Loucy (cell line): ENCODE data around the gene SF3B3.

Source experiments
- H2AFZ ChIP-seq: fragments of 200-600 bp; sonication (generic); 2 replicates; pipeline ENCODE4 v1.6.0; 2016; ENCODE audit warnings: antibody characterized with exemption, mild to moderate bottlenecking, low read length, moderate library complexity
- H3F3A ChIP-seq: fragments of 200-600 bp; 2 replicates; pipeline ENCODE4 v1.6.0; 2016; ENCODE audit warnings: antibody characterized with exemption, low read depth, mild to moderate bottlenecking
- H3K27me3 ChIP-seq: fragments of 200-600 bp; sonication (generic); 2 replicates; pipeline ENCODE4 v1.6.1; 2014; ENCODE audit warnings: low read length, mild to moderate bottlenecking; ENCODE audit not compliant: insufficient read depth, poor library complexity, severe bottlenecking
- H3K36me3 ChIP-seq: fragments of 200-600 bp; sonication (generic); 2 replicates; pipeline ENCODE4 v1.6.1; 2016; ENCODE audit warnings: low read length; ENCODE audit not compliant: insufficient read depth
- H3K4me1 ChIP-seq: fragments of 200-600 bp; sonication (generic); 2 replicates; pipeline ENCODE4 v1.5.1; 2014; ENCODE audit warnings: low read length, mild to moderate bottlenecking; ENCODE audit not compliant: insufficient read depth, poor library complexity, severe bottlenecking
- H3K4me2 ChIP-seq: fragments of 200-600 bp; sonication (generic); 2 replicates; pipeline ENCODE4 v1.6.0; 2014; ENCODE audit warnings: antibody characterized with exemption, low read length, low read depth, mild to moderate bottlenecking; ENCODE audit not compliant: poor library complexity, severe bottlenecking
- H3K4me3 ChIP-seq: fragments of 200-600 bp; sonication (generic); 2 replicates; pipeline ENCODE4 v1.5.1; 2014; ENCODE audit warnings: low read length, mild to moderate bottlenecking, mixed read lengths; ENCODE audit not compliant: poor library complexity, severe bottlenecking
- H3K79me2 ChIP-seq: fragments of 200-600 bp; sonication (generic); 2 replicates; pipeline ENCODE4 v1.6.1; 2014; ENCODE audit warnings: low read length; ENCODE audit not compliant: insufficient read depth
- H3K9ac ChIP-seq: fragments of 200-600 bp; sonication (generic); 2 replicates; pipeline ENCODE4 v1.6.0; 2014; ENCODE audit warnings: mild to moderate bottlenecking, low read depth, low read length, moderate library complexity; ENCODE audit not compliant: poor library complexity, severe bottlenecking
- H3K9me2 ChIP-seq: fragments of 200-600 bp; sonication (generic); replicated peaks from 2 replicates; pipeline ENCODE4 v1.6.1; 2016; ENCODE audit warnings: low read depth, low read length, mixed read lengths
- H3K9me3 ChIP-seq: fragments of 200-600 bp; sonication (generic); 2 replicates; pipeline ENCODE4 v1.6.1; 2014; ENCODE audit warnings: mild to moderate bottlenecking, antibody characterized with exemption, low read length, low read depth; ENCODE audit not compliant: insufficient read depth
- H4K20me1 ChIP-seq: fragments of 200-600 bp; sonication (generic); 2 replicates; pipeline ENCODE4 v1.6.0; 2014; ENCODE audit warnings: antibody characterized with exemption, low read length, mild to moderate bottlenecking; ENCODE audit not compliant: insufficient read depth, poor library complexity, severe bottlenecking
- EZH2phosphoT487 ChIP-seq: fragments of 200-600 bp; IDR thresholded peaks from 2 replicates; pipeline ENCODE4 v1.6.1; 2018; ENCODE audit warnings: antibody characterized with exemption, mild to moderate bottlenecking, moderate library complexity, borderline replicate concordance
- TF ChIP-seq, protein P1 (sequence below): fragments of 200-600 bp; sonication (generic); conservative IDR thresholded peaks from 2 replicates; pipeline ENCODE4 v1.5.1; 2014; ENCODE audit warnings: mild to moderate bottlenecking, antibody characterized with exemption, low read length

Gene SF3B3

DNA sequence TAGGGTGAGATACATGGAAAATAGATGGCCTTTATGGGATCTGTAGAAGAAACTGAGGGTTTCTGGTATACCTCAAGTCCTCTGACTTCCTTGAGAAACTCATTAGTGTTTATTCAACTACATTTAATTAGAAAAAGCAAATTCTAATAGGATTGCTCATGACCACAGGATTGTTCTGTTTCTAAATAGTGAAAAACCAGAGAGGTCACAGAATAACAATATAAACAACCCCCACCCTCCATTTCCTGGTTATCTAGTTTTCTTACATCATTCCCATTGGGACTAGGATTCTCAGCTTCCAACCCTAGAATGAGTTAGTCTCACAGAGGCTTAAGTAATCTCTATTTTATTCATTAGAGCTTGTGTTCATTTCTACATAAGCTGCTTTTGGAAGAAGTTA is 30.0 kb downstream of the SF3B3 start:
- H4K20me1 ChIP-seq = peaks cover 86% of the 10 kb centered on the region

DNA sequence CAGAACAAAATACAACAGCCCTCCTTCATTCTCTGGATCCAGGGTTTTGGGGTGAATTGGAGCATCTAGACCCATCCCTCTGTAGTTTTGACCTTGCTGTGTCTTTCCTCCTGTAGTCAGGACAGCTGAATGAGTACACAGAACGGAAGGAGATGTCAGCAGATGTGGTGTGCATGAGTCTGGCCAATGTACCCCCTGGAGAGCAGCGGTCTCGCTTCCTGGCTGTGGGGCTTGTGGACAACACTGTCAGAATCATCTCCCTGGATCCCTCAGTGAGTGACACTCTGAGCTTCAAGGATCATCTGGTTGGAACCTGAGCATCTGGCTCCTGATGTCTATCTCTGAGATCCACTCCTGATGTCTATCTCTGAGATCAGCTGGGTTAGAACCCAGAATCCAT is 32.4 kb downstream of the SF3B3 start:
- H3F3A ChIP-seq = no peaks in the 10 kb centered on the region
- no peak overlapping the region for H3K4me3 ChIP-seq
- peaks cover 99% of the 10 kb centered on the region for H3K36me3 ChIP-seq
- peaks cover 25% of the 10 kb centered on the region for H3K79me2 ChIP-seq
- H3K9me2 ChIP-seq = no peaks in the 10 kb centered on the region
- no peak overlapping the region for H3K9ac ChIP-seq
- no peak overlapping the region for H2AFZ ChIP-seq
- TF ChIP-seq, protein P1, sequence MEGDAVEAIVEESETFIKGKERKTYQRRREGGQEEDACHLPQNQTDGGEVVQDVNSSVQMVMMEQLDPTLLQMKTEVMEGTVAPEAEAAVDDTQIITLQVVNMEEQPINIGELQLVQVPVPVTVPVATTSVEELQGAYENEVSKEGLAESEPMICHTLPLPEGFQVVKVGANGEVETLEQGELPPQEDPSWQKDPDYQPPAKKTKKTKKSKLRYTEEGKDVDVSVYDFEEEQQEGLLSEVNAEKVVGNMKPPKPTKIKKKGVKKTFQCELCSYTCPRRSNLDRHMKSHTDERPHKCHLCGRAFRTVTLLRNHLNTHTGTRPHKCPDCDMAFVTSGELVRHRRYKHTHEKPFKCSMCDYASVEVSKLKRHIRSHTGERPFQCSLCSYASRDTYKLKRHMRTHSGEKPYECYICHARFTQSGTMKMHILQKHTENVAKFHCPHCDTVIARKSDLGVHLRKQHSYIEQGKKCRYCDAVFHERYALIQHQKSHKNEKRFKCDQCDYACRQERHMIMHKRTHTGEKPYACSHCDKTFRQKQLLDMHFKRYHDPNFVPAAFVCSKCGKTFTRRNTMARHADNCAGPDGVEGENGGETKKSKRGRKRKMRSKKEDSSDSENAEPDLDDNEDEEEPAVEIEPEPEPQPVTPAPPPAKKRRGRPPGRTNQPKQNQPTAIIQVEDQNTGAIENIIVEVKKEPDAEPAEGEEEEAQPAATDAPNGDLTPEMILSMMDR = no peak
- TF ChIP-seq EZH2phosphoT487 = no peak
- no peaks in the 10 kb centered on the region for H3K4me1 ChIP-seq
- H3K9me3 ChIP-seq = no peaks in the 10 kb centered on the region
- no peaks in the 10 kb centered on the region for H3K27me3 ChIP-seq
- peaks cover 68% of the 10 kb centered on the region for H4K20me1 ChIP-seq
- no peak overlapping the region for H3K4me2 ChIP-seq

More for the DNA sequence above, 30.0 kb downstream of the SF3B3 start:
- Histone ChIP-seq H3K4me2 (no peak overlapping the region), H3K4me3 (no peak overlapping the region), H3K9me2 (no peaks in the 10 kb centered on the region), H3K36me3 (peaks cover 99% of the 10 kb centered on the region), H3K79me2 (peaks cover 48% of the 10 kb centered on the region), H3K9me3 (no peaks in the 10 kb centered on the region), H3K9ac (no peak overlapping the region), H3K4me1 (no peaks in the 10 kb centered on the region), H3K27me3 (no peaks in the 10 kb centered on the region), H3F3A (no peaks in the 10 kb centered on the region), H2AFZ (no peak overlapping the region)
- TF ChIP-seq EZH2phosphoT487 = no peak
- TF ChIP-seq, protein P1 = no peak

DNA sequence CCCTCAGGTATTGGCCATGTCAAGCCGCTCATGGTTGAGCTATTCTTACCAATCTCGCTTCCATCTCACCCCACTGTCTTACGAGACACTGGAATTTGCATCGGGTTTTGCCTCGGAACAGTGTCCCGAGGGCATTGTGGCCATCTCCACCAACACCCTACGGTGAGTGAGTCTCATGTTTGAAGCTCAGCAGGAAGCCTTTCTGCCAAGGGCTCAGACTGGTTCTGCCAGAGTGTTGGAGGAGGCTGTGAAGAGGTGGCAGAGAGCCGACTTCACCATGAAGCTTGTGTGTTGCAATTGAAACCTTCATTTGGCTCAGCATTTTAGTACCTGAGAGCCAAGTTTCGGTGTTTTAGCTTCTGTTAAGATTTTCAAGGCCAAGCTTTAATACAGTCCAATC is 38.0 kb downstream of the SF3B3 start:
- no peaks in the 10 kb centered on the region for H3F3A ChIP-seq
- TF ChIP-seq EZH2phosphoT487 = no peak
- TF ChIP-seq, protein P1 = no peak
- H3K4me2 ChIP-seq = no peak overlapping the region
- H3K4me3 ChIP-seq = no peak overlapping the region
- no peaks in the 10 kb centered on the region for H3K27me3 ChIP-seq
- H3K4me1 ChIP-seq = no peaks in the 10 kb centered on the region
- H3K9me2 ChIP-seq = no peaks in the 10 kb centered on the region
- peaks cover 4% of the 10 kb centered on the region; the same call in 1 of the 2 replicates for H3K79me2 ChIP-seq
- H3K36me3 ChIP-seq = peaks cover 98% of the 10 kb centered on the region
- H2AFZ ChIP-seq = no peak overlapping the region
- H3K9ac ChIP-seq = no peak overlapping the region
- peaks cover 31% of the 10 kb centered on the region for H4K20me1 ChIP-seq
- H3K9me3 ChIP-seq = no peaks in the 10 kb centered on the region
